ENCODE results near the gene NHS.

The NHS gene

DNA sequence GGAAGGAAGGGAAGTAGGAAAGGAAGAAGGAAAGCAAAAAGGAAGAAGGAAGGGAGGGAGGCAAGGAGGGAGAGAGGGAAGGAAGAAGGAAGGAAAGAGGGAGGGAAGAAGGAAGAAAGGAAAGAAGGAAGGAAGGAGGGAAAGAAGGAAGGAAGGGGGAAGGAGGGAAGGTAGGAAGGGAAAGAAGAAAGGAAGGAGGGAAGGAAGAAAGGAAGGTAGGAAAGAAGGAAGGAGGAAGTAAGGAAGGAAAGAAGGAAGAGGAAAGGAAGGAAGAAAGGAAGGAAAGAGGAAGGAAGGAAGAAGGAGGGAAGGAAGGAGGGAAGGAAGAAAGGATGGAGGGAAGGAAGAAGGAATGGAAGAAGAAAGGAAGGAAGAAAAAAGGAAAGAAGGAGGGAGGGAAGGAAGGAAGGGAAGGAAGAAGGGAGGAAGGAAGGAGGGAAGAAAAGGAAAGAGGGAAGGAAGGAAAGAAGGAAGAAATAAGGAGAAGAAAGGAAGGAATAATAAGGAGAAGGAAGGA lies 343.7 kb downstream of the NHS start:
- no peak overlapping the region for H3K27ac ChIP-seq (ENCODE audit: insufficient read depth in 1 of 2, low read depth in 1 of 2, low read length in 2 of 2, poor library complexity in 1 of 2, severe bottlenecking in 2 of 2)
- no peaks in the 10 kb centered on the region for H3K9me3 ChIP-seq (ENCODE audit: control extremely low read depth in 1 of 5, control insufficient read depth in 4 of 5, insufficient read depth in 2 of 5, low read depth in 1 of 5, low read length in 4 of 5)
- H3K4me3 ChIP-seq (ENCODE audit: control insufficient read depth in 1 of 7, extremely low read depth in 1 of 7, insufficient read depth in 4 of 7, low read depth in 2 of 7, low read length in 6 of 7), result no peak overlapping the region
- no peak for DNase-seq
- H3K27me3 ChIP-seq (replicated peaks in 2 of 5; ENCODE audit: control insufficient read depth in 4 of 5, insufficient read depth in 5 of 5, low read length in 4 of 5), result peaks cover 0 to 3% (median 0%) of the 10 kb centered on the region in 5 experiments
- no peaks in the 10 kb centered on the region for H3K36me3 ChIP-seq (ENCODE audit: control insufficient read depth in 4 of 4, insufficient read depth in 4 of 4, low read length in 3 of 4)
- POLR2A ChIA-PET, result no interaction called here
- CTCF ChIA-PET, result no interaction called here
- H3K4me1 ChIP-seq (ENCODE audit: control extremely low read depth in 1 of 4, control insufficient read depth in 4 of 4, insufficient read depth in 4 of 4, low read length in 3 of 4), result peaks cover 0 to 1% (median 0%) of the 10 kb centered on the region in 4 experiments

DNA sequence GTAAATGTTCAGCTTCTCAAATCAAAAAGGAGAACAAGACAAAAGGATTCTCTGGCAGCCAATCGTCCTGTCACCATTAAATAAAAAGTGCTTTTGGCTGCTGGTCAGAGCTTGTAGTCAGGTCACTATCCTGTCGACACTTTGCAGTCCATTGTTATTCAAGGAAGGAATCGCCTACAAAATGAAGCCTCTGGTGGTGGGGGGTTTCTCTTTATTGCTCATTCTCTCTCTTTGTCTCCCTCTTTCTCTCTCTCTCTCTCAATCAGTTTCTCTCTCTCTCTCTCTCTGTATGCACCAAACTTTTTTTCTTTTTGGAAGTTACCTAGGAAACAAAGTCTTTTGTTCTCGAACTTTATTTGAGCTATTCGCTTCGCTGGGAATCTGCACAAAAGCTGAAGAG lies 344.7 kb downstream of the NHS start:
- no peak overlapping the region for H3K4me3 ChIP-seq (ENCODE audit: control insufficient read depth in 1 of 7, extremely low read depth in 1 of 7, insufficient read depth in 4 of 7, low read depth in 2 of 7, low read length in 6 of 7)
- H3K27ac ChIP-seq (ENCODE audit: insufficient read depth in 1 of 2, low read depth in 1 of 2, low read length in 2 of 2, poor library complexity in 1 of 2, severe bottlenecking in 2 of 2), result no peak overlapping the region
- H3K9me3 ChIP-seq (ENCODE audit: control extremely low read depth in 1 of 5, control insufficient read depth in 4 of 5, insufficient read depth in 2 of 5, low read depth in 1 of 5, low read length in 4 of 5), result no peaks in the 10 kb centered on the region
- no peaks in the 10 kb centered on the region for H3K4me1 ChIP-seq (ENCODE audit: control extremely low read depth in 1 of 4, control insufficient read depth in 4 of 4, insufficient read depth in 4 of 4, low read length in 3 of 4)
- POLR2A ChIA-PET, result no interaction called here
- peaks cover 0 to 3% (median 0%) of the 10 kb centered on the region in 5 experiments for H3K27me3 ChIP-seq (replicated peaks in 2 of 5; ENCODE audit: control insufficient read depth in 4 of 5, insufficient read depth in 5 of 5, low read length in 4 of 5)
- no peaks in the 10 kb centered on the region for H3K36me3 ChIP-seq (ENCODE audit: control insufficient read depth in 4 of 4, insufficient read depth in 4 of 4, low read length in 3 of 4)
- WGBS (ENCODE audit: insufficient coverage), result 83% methylated on average over 3 of the region's 6 CpGs
- no peak for DNase-seq
- CTCF ChIA-PET, result interaction anchor here (0.6 kb wide), 1 partner anchor 42 kb away, joined by 3 read pairs; no protein-coding TSS in a partner anchor

DNA sequence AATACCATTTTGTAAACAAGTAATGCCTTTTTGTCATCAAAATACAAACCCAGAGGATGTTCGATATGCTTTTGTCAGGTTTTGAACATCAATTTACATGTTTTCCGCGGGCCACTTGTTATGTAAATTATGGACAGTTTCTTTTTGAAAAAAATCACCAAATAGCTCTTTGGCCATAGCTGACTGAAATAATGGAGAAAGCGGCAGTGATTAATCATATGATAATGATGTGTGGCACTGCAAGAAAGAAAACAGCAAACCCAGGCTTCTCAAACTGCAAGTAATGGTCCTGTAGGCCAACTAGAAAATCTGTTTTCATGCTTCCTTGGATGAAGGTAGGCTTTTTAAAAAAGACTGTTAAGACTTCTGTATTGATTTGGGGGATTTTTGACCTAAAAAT lies 346.7 kb downstream of the NHS start:
- Histone ChIP-seq H3K4me1 (ENCODE audit: control extremely low read depth in 1 of 4, control insufficient read depth in 4 of 4, insufficient read depth in 4 of 4, low read length in 3 of 4) (no peaks in the 10 kb centered on the region), H3K9me3 (ENCODE audit: control extremely low read depth in 1 of 5, control insufficient read depth in 4 of 5, insufficient read depth in 2 of 5, low read depth in 1 of 5, low read length in 4 of 5) (peaks cover 0 to 3% (median 0%) of the 10 kb centered on the region in 5 experiments), H3K4me3 (ENCODE audit: control insufficient read depth in 1 of 7, extremely low read depth in 1 of 7, insufficient read depth in 4 of 7, low read depth in 2 of 7, low read length in 6 of 7) (no peak overlapping the region), H3K36me3 (ENCODE audit: control insufficient read depth in 4 of 4, insufficient read depth in 4 of 4, low read length in 3 of 4) (no peaks in the 10 kb centered on the region), H3K27ac (ENCODE audit: insufficient read depth in 1 of 2, low read depth in 1 of 2, low read length in 2 of 2, poor library complexity in 1 of 2, severe bottlenecking in 2 of 2) (no peak overlapping the region), H3K27me3 (replicated peaks in 2 of 5; ENCODE audit: control insufficient read depth in 4 of 5, insufficient read depth in 5 of 5, low read length in 4 of 5) (peaks cover 0 to 14% (median 0%) of the 10 kb centered on the region in 5 experiments)
- CTCF ChIA-PET, result no interaction called here
- 58% methylated on average over 4 of the region's 4 CpGs for WGBS (ENCODE audit: insufficient coverage)
- POLR2A ChIA-PET, result no interaction called here
- DNase-seq, result no peak

DNA sequence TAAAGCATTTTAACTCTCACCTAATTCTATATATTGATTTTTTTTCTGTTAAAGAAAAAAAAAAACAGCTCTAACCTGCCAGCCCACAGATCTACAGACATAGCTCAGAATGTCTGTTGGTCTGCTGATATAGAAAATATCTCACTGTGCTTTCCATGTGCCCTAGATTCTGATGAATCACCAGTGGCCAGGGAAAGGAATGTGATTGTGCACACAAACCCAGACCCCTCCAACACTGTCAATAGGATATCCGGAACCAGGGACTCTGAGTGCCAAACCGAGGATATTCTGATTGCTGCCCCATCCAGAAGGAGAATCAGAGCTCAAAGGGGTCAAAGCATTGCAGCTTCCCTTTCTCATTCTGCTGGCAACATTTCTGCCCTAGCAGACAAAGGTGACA lies 350.2 kb downstream of the NHS start:
- Histone ChIP-seq H3K27me3 (replicated peaks in 2 of 5; ENCODE audit: control insufficient read depth in 4 of 5, insufficient read depth in 5 of 5, low read length in 4 of 5) (peaks cover 0 to 16% (median 0%) of the 10 kb centered on the region in 5 experiments), H3K4me1 (ENCODE audit: control extremely low read depth in 1 of 4, control insufficient read depth in 4 of 4, insufficient read depth in 4 of 4, low read length in 3 of 4) (no peaks in the 10 kb centered on the region), H3K9me3 (ENCODE audit: control extremely low read depth in 1 of 5, control insufficient read depth in 4 of 5, insufficient read depth in 2 of 5, low read depth in 1 of 5, low read length in 4 of 5) (peaks cover 0 to 3% (median 0%) of the 10 kb centered on the region in 5 experiments), H3K27ac (ENCODE audit: insufficient read depth in 1 of 2, low read depth in 1 of 2, low read length in 2 of 2, poor library complexity in 1 of 2, severe bottlenecking in 2 of 2) (no peak overlapping the region), H3K4me3 (ENCODE audit: control insufficient read depth in 1 of 7, extremely low read depth in 1 of 7, insufficient read depth in 4 of 7, low read depth in 2 of 7, low read length in 6 of 7) (no peak overlapping the region), H3K36me3 (ENCODE audit: control insufficient read depth in 4 of 4, insufficient read depth in 4 of 4, low read length in 3 of 4) (no peaks in the 10 kb centered on the region)
- ChIA-PET CTCF (no interaction called here), POLR2A (no interaction called here)
- 85% methylated on average over 2 of the region's 2 CpGs for WGBS (ENCODE audit: insufficient coverage)
- DNase-seq, result no peak

DNA sequence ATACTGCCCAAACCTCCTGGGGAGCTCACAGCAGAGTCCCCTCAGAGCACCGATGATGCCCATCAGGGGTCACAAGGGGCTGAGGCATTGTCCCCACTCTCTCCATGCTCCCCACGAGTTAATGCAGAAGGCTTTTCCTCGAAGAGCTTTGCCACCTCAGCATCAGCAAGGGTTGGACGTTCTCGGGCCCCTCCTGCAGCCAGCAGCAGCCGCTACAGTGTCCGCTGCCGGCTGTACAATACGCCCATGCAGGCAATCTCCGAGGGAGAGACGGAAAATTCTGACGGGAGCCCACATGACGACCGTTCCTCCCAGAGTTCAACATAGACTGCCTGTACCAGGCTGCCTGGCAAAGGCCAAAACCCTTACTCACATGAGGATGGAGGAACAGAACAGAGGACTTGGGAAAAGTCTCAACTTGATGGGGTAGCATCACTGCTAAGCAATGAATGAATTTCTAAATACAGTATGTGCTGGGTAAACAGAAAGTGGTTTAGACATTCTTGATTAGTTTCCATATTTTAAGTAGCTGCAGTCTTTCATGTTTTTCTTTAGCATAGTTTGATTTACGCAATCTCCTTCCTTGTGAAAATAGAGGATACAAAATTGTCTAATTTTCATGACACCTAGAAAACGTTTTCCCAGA lies 357.3 kb downstream of the NHS start:
- Histone ChIP-seq H3K36me3 (ENCODE audit: control insufficient read depth in 4 of 4, insufficient read depth in 4 of 4, low read length in 3 of 4) (no peaks in the 10 kb centered on the region), H3K4me1 (ENCODE audit: control extremely low read depth in 1 of 4, control insufficient read depth in 4 of 4, insufficient read depth in 4 of 4, low read length in 3 of 4) (peaks cover 0 to 4% (median 2%) of the 10 kb centered on the region in 4 experiments), H3K4me3 (ENCODE audit: control insufficient read depth in 1 of 7, extremely low read depth in 1 of 7, insufficient read depth in 4 of 7, low read depth in 2 of 7, low read length in 6 of 7) (no peak overlapping the region), H3K27me3 (replicated peaks in 2 of 5; ENCODE audit: control insufficient read depth in 4 of 5, insufficient read depth in 5 of 5, low read length in 4 of 5) (peaks cover 0 to 6% (median 0%) of the 10 kb centered on the region in 5 experiments), H3K9me3 (ENCODE audit: control extremely low read depth in 1 of 5, control insufficient read depth in 4 of 5, insufficient read depth in 2 of 5, low read depth in 1 of 5, low read length in 4 of 5) (no peaks in the 10 kb centered on the region), H3K27ac (ENCODE audit: insufficient read depth in 1 of 2, low read depth in 1 of 2, low read length in 2 of 2, poor library complexity in 1 of 2, severe bottlenecking in 2 of 2) (no peak overlapping the region)
- 87% methylated on average over 9 of the region's 16 CpGs for WGBS (ENCODE audit: insufficient coverage)
- DNase-seq, result no peak
- ChIA-PET POLR2A (no interaction called here), CTCF (no interaction called here)

DNA sequence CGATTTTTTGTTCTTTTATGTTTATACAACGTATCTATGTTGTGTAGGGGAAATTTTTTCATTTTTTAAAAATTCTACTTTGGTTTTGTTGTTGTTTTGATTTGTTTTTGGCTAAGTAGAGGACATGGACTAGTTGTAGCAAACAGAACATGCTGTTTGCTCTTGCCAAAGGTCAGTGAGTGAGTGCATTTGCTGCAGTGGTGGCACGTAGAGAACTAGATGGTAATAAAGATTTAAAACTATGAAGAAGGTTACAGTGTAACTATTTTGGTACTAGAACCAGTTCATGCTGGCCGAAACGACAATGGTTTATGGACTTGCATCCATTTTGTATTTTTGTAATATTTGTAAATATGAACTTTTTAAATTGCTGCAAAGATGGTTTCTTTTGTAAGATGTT lies 360.4 kb downstream of the NHS start:
- H3K27me3 ChIP-seq (replicated peaks in 2 of 5; ENCODE audit: control insufficient read depth in 4 of 5, insufficient read depth in 5 of 5, low read length in 4 of 5), result peaks cover 0 to 20% (median under 1%) of the 10 kb centered on the region in 5 experiments
- peaks cover 3 to 20% (median 9%) of the 10 kb centered on the region in 4 experiments for H3K4me1 ChIP-seq (ENCODE audit: control extremely low read depth in 1 of 4, control insufficient read depth in 4 of 4, insufficient read depth in 4 of 4, low read length in 3 of 4)
- WGBS (ENCODE audit: insufficient coverage), result 43% methylated on average over 1 of the region's 5 CpGs
- CTCF ChIA-PET, result no interaction called here
- H3K27ac ChIP-seq (ENCODE audit: insufficient read depth in 1 of 2, low read depth in 1 of 2, low read length in 2 of 2, poor library complexity in 1 of 2, severe bottlenecking in 2 of 2), result no peak overlapping the region
- POLR2A ChIA-PET, result no interaction called here
- DNase-seq, result no peak
- peaks cover 0 to 3% (median 0%) of the 10 kb centered on the region in 5 experiments for H3K9me3 ChIP-seq (ENCODE audit: control extremely low read depth in 1 of 5, control insufficient read depth in 4 of 5, insufficient read depth in 2 of 5, low read depth in 1 of 5, low read length in 4 of 5)
- H3K4me3 ChIP-seq (ENCODE audit: control insufficient read depth in 1 of 7, extremely low read depth in 1 of 7, insufficient read depth in 4 of 7, low read depth in 2 of 7, low read length in 6 of 7), result no peak overlapping the region
- no peaks in the 10 kb centered on the region for H3K36me3 ChIP-seq (ENCODE audit: control insufficient read depth in 4 of 4, insufficient read depth in 4 of 4, low read length in 3 of 4)

DNA sequence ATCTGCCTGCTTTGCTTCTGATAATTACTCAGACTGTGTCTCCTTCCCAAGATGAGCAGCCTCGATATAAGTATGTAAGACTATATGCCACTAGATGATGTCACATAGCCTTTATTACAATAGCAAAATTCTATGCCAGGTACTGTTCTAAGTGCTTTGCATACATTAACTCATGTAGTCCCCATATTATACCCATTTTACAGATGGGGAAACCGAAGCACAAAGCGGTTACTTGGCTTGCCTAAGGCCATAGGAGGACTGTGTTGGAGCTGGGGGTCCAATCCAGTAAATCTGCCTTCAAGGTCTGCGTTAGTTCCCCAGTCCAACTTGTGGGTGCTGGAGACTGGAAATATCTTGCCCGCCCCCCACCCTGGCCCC lies 361.5 kb downstream of the NHS start:
- whole genome bisulfite sequencing (ENCODE audit: insufficient coverage), result 85% methylated on average over 3 of the region's 5 CpGs
- peaks cover 0 to 26% (median 5%) of the 10 kb centered on the region in 5 experiments for H3K27me3 ChIP-seq (replicated peaks in 2 of 5; ENCODE audit: control insufficient read depth in 4 of 5, insufficient read depth in 5 of 5, low read length in 4 of 5)
- ChIA-PET CTCF (no interaction called here), POLR2A (interaction anchor here (0.8 kb wide), 1 partner anchor 7 kb away, joined by 3 read pairs; no protein-coding TSS in a partner anchor)
- H3K4me1 ChIP-seq (ENCODE audit: control extremely low read depth in 1 of 4, control insufficient read depth in 4 of 4, insufficient read depth in 4 of 4, low read length in 3 of 4), result peaks cover 3 to 20% (median 9%) of the 10 kb centered on the region in 4 experiments
- H3K27ac ChIP-seq (ENCODE audit: insufficient read depth in 1 of 2, low read depth in 1 of 2, low read length in 2 of 2, poor library complexity in 1 of 2, severe bottlenecking in 2 of 2), result no peak overlapping the region
- no peaks in the 10 kb centered on the region for H3K36me3 ChIP-seq (ENCODE audit: control insufficient read depth in 4 of 4, insufficient read depth in 4 of 4, low read length in 3 of 4)
- DNase-seq, result no peak
- peaks cover 0 to 3% (median 0%) of the 10 kb centered on the region in 5 experiments for H3K9me3 ChIP-seq (ENCODE audit: control extremely low read depth in 1 of 5, control insufficient read depth in 4 of 5, insufficient read depth in 2 of 5, low read depth in 1 of 5, low read length in 4 of 5)
- H3K4me3 ChIP-seq (ENCODE audit: control insufficient read depth in 1 of 7, extremely low read depth in 1 of 7, insufficient read depth in 4 of 7, low read depth in 2 of 7, low read length in 6 of 7), result peak overlapping the region; percentile 26 to 78 (median 54)
